GM18951 (cell line): ENCODE data around the gene TMPRSS4.

Experiments
- POLR2A ChIP-seq: IDR thresholded peaks from 4 replicates; pipeline ENCODE4 v1.6.1; 2011; ENCODE audit warnings: mild to moderate bottlenecking; ENCODE audit not compliant: insufficient read length, insufficient read depth; ENCODE audit errors: extremely low read depth
- in situ Hi-C: fragments of 300-500 bp; cut with MboI; formaldehyde crosslinking; loops from one replicate; pipeline ENCODE4 v1.12.0; 2022; ENCODE audit warnings: low sequenced_read_pairs, mixed read lengths, inconsistent platforms; ENCODE audit not compliant: unreplicated experiment

Gene TMPRSS4

DNA sequence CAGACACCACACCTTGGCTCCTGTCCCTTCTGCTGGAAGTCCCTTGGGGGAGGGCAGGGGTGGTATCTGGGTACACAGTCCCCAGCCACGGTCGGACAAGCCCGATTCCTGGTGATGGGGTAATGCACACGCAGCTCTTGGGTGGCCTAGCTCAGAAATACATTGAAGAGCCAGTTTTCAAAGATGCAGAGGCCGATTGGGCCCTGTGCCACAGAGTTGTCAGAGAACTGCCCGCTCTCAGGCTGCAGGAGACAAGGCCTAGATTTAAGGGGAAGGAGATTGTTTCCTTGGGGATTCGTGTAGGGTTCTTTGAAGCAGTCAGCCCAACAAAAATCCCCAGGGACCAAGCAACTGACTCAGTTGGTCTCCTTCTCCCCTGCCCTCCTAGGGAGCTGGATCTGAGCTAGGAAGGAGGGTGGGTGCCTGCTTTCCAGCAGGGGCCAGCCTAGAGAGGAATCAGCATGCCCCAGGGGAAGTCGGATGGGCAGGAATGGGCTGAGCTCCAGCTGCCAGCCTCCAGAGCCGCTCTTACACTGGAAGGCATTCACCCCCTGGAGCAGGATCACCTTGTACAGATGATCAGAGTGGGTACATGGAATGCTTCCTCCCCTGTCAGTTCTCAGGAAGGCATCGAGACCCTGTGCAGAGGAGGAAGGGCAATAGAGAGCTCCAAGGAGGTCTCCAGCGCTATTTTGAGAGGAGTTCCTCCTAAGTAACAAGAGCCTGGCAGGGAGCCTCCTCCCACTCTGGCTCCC, 79.1 kb downstream of the TMPRSS4 start:
- in situ Hi-C loops, result no loop called here
- no peak for TF ChIP-seq POLR2A

DNA sequence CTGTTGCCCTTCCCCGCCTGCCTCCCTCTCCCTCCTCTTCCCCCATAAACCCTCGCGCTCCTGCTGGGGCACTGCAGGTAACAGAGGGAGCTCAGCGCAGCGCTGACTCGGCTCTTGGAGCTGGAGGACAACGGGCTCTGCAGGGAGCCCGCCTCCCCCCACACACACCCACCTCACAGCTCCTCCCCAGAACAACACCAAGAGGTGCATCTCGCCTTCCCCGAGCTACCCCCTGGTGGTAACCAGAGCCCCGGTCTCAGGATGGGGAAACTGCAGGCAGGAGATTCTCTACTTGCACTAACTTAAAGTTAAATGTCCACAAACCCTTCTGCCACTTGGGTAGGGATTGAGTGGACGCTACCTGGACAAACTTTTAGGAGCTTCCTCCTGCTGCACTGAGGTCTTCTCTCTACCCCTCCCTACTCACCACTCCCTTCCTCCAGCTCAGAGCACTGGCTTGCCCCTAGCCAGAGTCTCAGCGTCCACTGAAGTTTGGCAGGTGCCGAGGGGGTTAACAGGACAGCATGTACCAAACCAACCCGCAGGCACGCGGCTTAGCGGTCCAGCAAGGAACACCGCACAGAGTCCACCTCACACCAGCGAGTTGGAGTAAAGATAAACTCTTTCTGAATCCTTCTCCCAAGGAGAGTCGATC, 79.8 kb downstream of the TMPRSS4 start:
- TF ChIP-seq POLR2A, result no peak
- in situ Hi-C loops, result no loop called here

DNA sequence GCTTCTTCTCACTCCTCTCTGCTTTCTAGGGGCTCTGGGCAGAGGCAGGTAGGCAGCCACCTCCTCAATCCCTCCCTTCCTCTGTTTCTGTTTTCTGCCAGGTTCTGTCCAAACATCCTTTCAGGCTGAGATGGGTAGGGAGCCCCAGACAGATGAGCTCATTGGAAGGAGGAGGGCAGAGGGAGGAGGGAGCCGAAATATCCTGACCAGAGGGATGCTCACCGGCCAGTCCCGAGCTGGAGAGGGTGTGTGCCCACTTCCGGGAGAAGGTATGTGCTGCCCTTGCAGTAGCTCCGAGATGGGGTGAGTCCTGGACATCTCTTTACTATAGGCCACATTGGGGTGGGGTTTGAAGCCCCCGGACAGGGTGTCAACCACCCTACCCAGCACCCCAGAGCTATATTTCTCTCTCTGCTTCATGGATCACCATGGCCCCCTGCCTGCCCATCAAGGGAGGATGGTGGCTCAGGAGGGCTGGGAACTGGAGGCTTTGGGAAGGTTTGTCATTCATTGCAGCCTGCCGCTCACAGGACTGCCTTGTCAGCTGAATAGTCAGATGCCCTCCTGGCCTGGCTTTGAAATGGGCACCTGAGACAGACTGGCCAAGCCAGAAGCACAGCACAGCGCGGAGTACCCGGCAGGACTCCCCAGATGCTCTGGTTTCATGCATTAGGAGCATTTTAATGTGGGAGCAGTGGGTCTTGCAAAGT, 80.5 kb downstream of the TMPRSS4 start:
- in situ Hi-C loops, result no loop called here
- TF ChIP-seq POLR2A, result no peak

DNA sequence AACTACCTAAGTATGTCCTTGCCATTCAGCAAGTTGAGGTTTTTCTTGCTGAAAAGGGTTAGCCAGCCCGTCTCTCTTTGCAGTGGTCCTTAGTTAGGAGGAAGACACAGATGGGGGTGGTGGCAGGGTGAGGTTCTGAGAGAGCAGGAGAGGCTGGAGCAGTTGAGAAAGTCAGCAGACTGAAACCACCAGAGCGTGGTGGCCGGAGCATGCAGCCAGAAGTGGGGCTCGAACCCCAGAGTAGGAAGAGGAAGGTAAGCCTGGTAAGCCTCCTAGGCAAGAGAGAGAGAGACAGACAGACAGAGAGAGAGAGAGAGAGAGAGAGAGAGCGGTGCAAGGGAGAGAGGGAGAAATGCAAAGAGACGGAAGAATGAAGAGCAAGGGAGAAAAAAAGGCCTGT, 84.9 kb downstream of the TMPRSS4 start:
- in situ Hi-C loops, result no loop called here
- no peak for TF ChIP-seq POLR2A

DNA sequence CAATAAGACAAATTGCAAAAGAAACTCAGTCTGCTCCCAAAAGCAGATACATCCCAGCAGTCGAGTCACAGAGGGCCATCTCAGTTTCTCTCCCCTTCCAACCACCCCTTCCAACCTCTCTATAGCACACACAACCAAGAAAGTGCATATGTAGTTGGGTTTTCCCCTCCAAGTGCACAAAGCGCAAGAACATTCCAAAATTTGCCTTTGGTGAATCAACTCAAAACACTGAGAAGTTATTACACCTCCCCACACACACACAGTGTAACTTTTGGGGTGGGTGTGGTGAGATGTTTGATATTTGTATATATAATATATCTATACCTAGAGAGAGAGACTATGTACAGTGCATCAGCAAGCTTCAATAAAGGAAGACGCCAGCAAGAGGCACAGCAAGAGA, 86.0 kb downstream of the TMPRSS4 start:
- in situ Hi-C loops, result no loop called here
- no peak for TF ChIP-seq POLR2A

DNA sequence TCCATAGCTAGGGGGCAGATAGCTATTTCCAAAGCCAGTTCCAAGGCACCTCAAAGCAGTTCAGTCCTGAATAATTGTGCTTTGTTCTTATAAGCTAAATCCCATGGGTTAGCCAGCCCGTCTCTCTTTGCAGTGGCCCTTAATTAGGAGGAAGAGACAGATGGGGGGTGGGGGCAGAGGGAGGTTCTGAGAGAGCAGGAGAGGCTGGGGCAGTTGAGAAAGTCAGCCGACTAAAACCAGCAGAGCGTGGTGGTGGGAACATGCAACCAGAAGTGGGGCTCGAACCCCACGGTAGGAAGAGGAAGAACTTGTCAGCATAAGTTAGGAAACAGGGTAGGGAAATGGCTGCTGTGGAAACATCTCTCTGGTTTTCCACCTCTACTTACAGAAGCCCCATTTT, 86.6 kb downstream of the TMPRSS4 start:
- TF ChIP-seq POLR2A, result no peak

DNA sequence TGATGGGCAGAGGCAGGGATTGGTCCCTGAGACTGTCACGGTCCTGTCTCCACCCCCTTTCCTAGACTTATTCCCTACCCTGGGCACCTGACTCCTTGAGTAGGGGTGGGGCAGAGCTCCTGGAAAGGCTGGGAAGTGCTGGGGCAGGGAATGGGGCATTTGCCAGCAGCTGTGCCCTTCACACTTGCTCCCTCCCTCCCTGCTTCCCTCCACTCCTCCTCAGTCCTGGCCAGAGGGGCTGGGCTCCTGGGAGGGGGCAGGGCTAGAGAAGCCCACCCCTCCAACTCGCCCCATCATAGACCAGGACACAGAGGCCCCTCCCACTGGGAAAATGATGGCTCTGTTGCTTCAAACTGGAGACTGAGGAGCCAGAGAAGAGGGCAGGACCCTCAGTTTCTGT, 88.0 kb downstream of the TMPRSS4 start:
- TF ChIP-seq POLR2A, result no peak
- in situ Hi-C loops, result no loop called here

More for the DNA sequence above, 86.6 kb downstream of the TMPRSS4 start:
- in situ Hi-C loops, result no loop called here

DNA sequence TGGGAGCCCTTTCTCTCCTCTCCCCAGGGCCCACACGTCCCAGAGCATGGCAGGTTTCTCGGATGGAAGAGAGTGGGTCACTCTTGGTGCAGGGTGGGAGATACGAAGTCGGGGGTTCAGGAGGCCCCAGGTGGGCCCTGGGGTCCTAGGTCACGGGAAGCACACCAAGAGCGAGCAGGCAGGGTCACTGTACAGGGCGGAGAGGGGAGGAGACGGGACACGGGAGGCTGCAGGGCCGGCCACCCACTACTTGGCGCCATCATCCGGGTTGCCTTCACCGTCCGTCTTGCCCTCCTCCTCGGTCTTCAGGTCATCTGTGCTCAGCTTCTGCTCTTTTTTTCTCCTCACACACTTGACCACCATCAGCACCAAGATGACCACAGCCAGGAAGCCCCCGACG, 89.8 kb downstream of the TMPRSS4 start:
- no peak for TF ChIP-seq POLR2A
- in situ Hi-C loops, result no loop called here

DNA sequence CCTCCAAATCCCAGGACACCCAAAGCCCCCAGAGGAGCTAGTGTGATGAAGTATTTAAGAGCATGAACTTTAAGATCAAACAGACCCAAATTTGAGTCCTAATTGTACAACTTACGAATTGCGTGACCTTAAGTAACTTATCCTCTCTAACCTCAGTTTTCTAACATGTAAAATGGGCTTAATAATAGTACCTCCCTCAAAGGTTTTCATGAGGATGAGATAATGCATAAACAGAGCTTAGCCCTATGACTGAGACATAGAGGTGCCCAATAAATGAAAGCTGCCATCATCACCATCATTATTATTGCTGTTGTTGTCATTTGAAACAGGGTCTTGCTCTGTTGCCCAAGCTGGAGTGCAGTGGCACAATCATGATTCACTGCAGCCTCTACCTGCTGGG, 90.4 kb downstream of the TMPRSS4 start:
- no peak for TF ChIP-seq POLR2A
- in situ Hi-C loops, result no loop called here

DNA sequence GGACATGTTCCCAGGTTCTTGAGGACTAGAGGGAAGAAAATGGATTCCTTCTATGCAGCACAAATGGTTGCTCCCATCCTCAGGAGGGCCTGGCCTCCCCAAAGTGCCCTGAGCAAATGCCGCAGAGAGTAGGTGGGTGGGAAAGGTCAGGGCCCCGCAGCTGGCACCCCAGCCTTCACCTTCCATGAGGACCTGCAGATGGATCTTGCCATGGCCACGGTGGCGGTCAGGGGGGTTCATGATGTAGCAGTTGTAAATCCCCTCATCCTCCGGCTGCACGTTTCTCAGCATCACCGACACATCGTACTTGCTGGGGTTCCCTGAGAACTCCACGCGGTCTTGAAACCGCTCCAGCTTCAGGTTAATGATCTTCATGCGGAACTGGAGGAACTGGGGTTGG, 91.0 kb downstream of the TMPRSS4 start:
- in situ Hi-C loops, result no loop called here
- no peak for TF ChIP-seq POLR2A

DNA sequence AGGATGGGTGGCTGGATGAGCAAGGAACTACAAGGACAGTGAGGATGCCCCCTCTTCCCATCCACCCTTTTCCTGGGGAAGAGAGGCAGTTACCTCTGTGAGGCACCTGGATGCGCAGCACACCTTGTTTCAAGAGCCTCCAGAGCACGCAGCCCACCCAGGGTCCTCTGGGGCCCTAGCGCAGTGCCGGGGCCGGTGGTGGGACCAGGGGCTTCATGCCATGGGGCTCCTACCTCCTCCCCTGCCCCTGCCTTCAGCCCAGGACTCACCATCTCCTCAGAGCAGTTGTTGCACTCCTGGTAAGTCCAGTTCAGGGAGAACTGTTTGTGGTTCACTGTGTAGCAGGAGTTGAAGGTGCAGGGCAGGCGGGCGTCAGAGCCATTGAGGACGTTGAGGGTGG, 91.4 kb downstream of the TMPRSS4 start:
- in situ Hi-C loops, result no loop called here

DNA sequence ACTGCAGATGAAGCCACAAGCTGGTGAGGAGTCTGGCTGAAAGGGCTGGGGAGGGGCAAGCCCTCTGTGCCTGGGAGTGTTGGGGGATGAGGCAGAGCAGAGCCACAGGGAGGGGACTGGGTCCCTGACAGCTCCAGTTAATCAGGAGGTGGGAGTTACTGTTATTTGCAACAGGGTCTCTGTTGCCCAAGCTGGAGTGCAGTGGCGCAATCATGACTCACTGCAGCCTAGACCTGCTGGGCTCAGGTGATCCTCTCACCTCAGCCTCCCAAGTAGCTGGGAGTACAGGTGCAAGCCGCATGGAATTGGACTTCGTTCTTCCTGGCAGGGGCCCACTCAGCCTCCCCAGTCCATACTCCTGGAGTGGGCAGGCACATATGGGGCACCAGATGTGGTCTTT, 91.9 kb downstream of the TMPRSS4 start:
- in situ Hi-C loops, result no loop called here
- TF ChIP-seq POLR2A, result no peak

More for the DNA sequence above, 91.4 kb downstream of the TMPRSS4 start:
- TF ChIP-seq POLR2A, result no peak

DNA sequence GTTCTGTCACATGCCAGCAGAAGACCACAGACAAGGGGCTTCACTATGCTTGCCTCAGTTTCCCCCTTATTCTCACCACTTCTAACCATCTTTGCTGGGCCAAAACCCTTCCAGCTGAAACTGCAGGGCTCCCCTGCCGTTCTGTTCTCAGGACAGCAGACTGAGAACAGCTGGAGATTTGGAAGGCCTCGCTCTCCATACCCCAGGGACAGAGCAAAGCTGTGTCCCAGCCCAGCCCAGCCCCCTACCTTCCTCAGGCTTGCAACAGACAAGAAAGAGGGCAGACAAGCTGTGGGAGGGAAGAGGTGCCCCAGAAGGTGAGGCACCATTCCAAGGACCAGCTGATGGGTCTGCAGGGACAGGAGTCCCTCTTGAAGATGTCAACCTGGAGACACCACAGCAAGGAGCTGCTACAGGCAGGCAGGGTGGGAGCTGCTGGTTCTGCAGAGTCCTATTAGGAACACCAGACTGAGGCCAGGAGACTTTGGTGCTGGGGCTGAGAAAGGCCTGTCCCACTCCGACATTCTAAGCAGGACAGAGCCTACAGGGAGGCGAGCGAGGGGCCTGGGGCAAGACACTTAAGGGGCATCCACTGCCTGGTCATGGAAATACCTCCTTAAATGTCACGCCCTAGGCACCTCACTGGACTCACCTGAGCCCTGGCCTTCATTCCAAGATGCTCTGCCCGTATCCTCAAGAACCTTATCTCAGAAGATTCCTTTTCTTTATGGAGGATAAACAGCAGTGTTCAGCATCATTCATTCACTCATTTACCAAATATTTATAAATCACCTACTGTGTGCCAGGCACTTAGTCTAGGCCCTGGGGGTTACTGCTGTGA, 92.6 kb downstream of the TMPRSS4 start:
- in situ Hi-C loops, result no loop called here
- TF ChIP-seq POLR2A, result no peak
